IMR-90 (cell line): Measurements from ENCODE around the gene NLRC3. TPM values are rescaled to one million over a fixed set of nuclear protein-coding genes. Genes with fewer than 3 reads are reported as not detected.

Source experiments
- ATAC-seq: fragments of 200-7000 bp; cut with Tn5 transposase; 2 replicates; pipeline ENCODE4 v1.9.1; 2020; ENCODE audit warnings: low read depth, mild to moderate bottlenecking, moderate library complexity
- BruUV-seq: library from RNA; stranded (reverse); fragments of 400-500 nt; replicated peaks from 2 replicates; lab custom pipeline; 2021; lab: Mats Ljungman, UMichigan
- CTCF ChIA-PET: fragments of 300-600 bp; formaldehyde crosslinking; extraction: SDS; loops from one replicate; lab custom pipeline; 2021; ENCODE audit warnings: antibody characterized with exemption; lab: Yijun Ruan, JAX
- POLR2A ChIA-PET: fragments of 300-600 bp; sonication (Branson Sonifier 250); formaldehyde crosslinking; loops from one replicate; lab custom pipeline; 2022; ENCODE audit warnings: antibody characterized with exemption; ENCODE audit not compliant: unreplicated experiment; lab: Charles Lee
- DNase-seq: peaks from one replicate; pipeline ENCODE4 v3.0.0; 2013
- H2AFZ ChIP-seq: replicated peaks from 2 replicates; pipeline ENCODE3; 2013; ENCODE audit warnings: low read length, mild to moderate bottlenecking; ENCODE audit not compliant: poor library complexity
- H2AK5ac ChIP-seq: 2 replicates; pipeline ENCODE4 v1.6.1; 2013; ENCODE audit warnings: low read depth, low read length, inconsistent platforms
- H2AK9ac ChIP-seq: replicated peaks from 2 replicates; pipeline ENCODE3; 2013; ENCODE audit warnings: mild to moderate bottlenecking, low read depth, low read length, moderate library complexity; ENCODE audit not compliant: poor library complexity
- H2BK120ac ChIP-seq: 2 replicates; pipeline ENCODE4 v1.6.1; 2013; ENCODE audit warnings: low read depth, low read length, inconsistent platforms
- H2BK15ac ChIP-seq: 3 replicates; pipeline ENCODE4 v1.6.1; 2013; ENCODE audit warnings: low read depth, low read length, inconsistent platforms
- H2BK20ac ChIP-seq: 2 replicates; pipeline ENCODE4 v1.6.1; 2013; ENCODE audit warnings: low read depth, mild to moderate bottlenecking, inconsistent platforms, low read length, moderate library complexity
- H2BK5ac ChIP-seq: 2 replicates; pipeline ENCODE4 v1.6.1; 2013; ENCODE audit warnings: mild to moderate bottlenecking, low read depth, low read length, inconsistent platforms; ENCODE audit not compliant: poor library complexity, severe bottlenecking
- H3K14ac ChIP-seq: replicated peaks from 2 replicates; pipeline ENCODE4 v1.6.1; 2013; ENCODE audit warnings: low read depth, low read length, inconsistent platforms
- H3K18ac ChIP-seq: 2 replicates; pipeline ENCODE4 v1.6.1; 2013; ENCODE audit warnings: low read depth, low read length, control low read depth
- H3K23ac ChIP-seq: 2 replicates; pipeline ENCODE4 v1.6.1; 2013; ENCODE audit warnings: low read depth, low read length, inconsistent platforms
- H3K27ac ChIP-seq: 2 replicates; pipeline ENCODE4 v1.5.1; 2013; ENCODE audit warnings: mild to moderate bottlenecking, control low read depth, low read length; ENCODE audit not compliant: insufficient read depth
- H3K27me3 ChIP-seq: 2 replicates; pipeline ENCODE4 v1.6.1; 2013; ENCODE audit warnings: low read length; ENCODE audit not compliant: control insufficient read depth, insufficient read depth
- H3K36me3 ChIP-seq: 2 replicates; pipeline ENCODE4 v1.6.1; 2013; ENCODE audit warnings: low read length, mixed read lengths; ENCODE audit not compliant: control insufficient read depth, insufficient read depth
- H3K4ac ChIP-seq: 2 replicates; pipeline ENCODE4 v1.6.1; 2013; ENCODE audit warnings: low read depth, low read length, inconsistent platforms
- H3K4me1 ChIP-seq: 2 replicates; pipeline ENCODE4 v1.6.1; 2013; ENCODE audit warnings: low read length, mixed read lengths; ENCODE audit not compliant: control insufficient read depth, insufficient read depth
- H3K4me2 ChIP-seq: 2 replicates; pipeline ENCODE4 v1.6.1; 2013; ENCODE audit warnings: low read depth, mild to moderate bottlenecking, control low read depth, low read length, moderate library complexity
- H3K4me3 ChIP-seq: 2 replicates; pipeline ENCODE4 v1.5.1; 2013; ENCODE audit warnings: low read depth, mild to moderate bottlenecking, control low read depth, low read length, moderate library complexity; ENCODE audit not compliant: insufficient read depth
- H3K56ac ChIP-seq: 2 replicates; pipeline ENCODE4 v1.6.1; 2013; ENCODE audit warnings: low read length, inconsistent platforms; ENCODE audit not compliant: insufficient read depth; ENCODE audit errors: extremely low read depth
- H3K79me1 ChIP-seq, 2 experiments: 2 replicates each; pipeline ENCODE4 v1.6.1; 2013; ENCODE audit warnings: low read length in 2 of 2, inconsistent platforms in 1 of 2, low read depth in 1 of 2
- H3K9ac ChIP-seq: 2 replicates; pipeline ENCODE4 v1.6.1; 2013; ENCODE audit warnings: low read depth, low read length, control low read depth
- H3K9me1 ChIP-seq: 2 replicates; pipeline ENCODE4 v1.6.1; 2013; ENCODE audit warnings: low read length, inconsistent platforms; ENCODE audit not compliant: insufficient read depth
- H3K9me3 ChIP-seq: 2 replicates; pipeline ENCODE4 v1.6.1; 2013; ENCODE audit warnings: low read length; ENCODE audit not compliant: control insufficient read depth, insufficient read depth
- H4K20me1 ChIP-seq: 2 replicates; pipeline ENCODE4 v1.6.1; 2013; ENCODE audit warnings: low read length, inconsistent platforms; ENCODE audit not compliant: insufficient read depth
- H4K5ac ChIP-seq: 2 replicates; pipeline ENCODE4 v1.6.1; 2013; ENCODE audit warnings: mild to moderate bottlenecking, low read depth, low read length, control low read depth
- H4K8ac ChIP-seq, 2 experiments: 2 replicates each; pipeline ENCODE4 v1.6.1; 2013; ENCODE audit warnings: low read depth in 2 of 2, low read length in 2 of 2, control low read depth in 1 of 2, inconsistent platforms in 1 of 2
- H4K91ac ChIP-seq: 2 replicates; pipeline ENCODE4 v1.6.1; 2013; ENCODE audit warnings: low read depth, low read length, inconsistent platforms; ENCODE audit not compliant: insufficient read depth
- BHLHE40 ChIP-seq: fragments of 150-350 bp; IDR thresholded peaks from 2 replicates; pipeline ENCODE4 v1.6.1; 2016; ENCODE audit warnings: mild to moderate bottlenecking, low read depth, low read length
- CEBPB ChIP-seq: IDR thresholded peaks from 2 replicates; pipeline ENCODE4 v1.6.1; 2012; ENCODE audit warnings: low read depth, low read length, improper control_type of control experiment
- CHD1 ChIP-seq: IDR thresholded peaks from 2 replicates; pipeline ENCODE4 v1.6.1; 2012; ENCODE audit warnings: low read depth, low read length, improper control_type of control experiment
- FOS ChIP-seq: fragments of 150-350 bp; IDR thresholded peaks from 2 replicates; pipeline ENCODE4 v1.6.1; 2016; ENCODE audit warnings: low read depth, low read length
- MAZ ChIP-seq: IDR thresholded peaks from 2 replicates; pipeline ENCODE4 v1.6.1; 2012; ENCODE audit warnings: low read depth, mild to moderate bottlenecking, low read length, improper control_type of control experiment, moderate library complexity, borderline replicate concordance
- MXI1 ChIP-seq: IDR thresholded peaks from 2 replicates; pipeline ENCODE4 v1.6.1; 2012; ENCODE audit warnings: low read depth, mild to moderate bottlenecking, low read length, moderate library complexity, borderline replicate concordance
- NFE2L2 ChIP-seq: fragments of 150-350 bp; IDR thresholded peaks from 2 replicates; pipeline ENCODE4 v1.6.1; 2016; ENCODE audit warnings: low read depth, mild to moderate bottlenecking, low read length
- RAD21 ChIP-seq: IDR thresholded peaks from 2 replicates; pipeline ENCODE4 v1.6.1; 2012; ENCODE audit warnings: low read length, improper control_type of control experiment
- RFX5 ChIP-seq: IDR thresholded peaks from 2 replicates; pipeline ENCODE4 v1.8.0; 2012; ENCODE audit warnings: low read depth, mild to moderate bottlenecking, low read length, moderate library complexity
- SMC3 ChIP-seq: fragments of 150-350 bp; IDR thresholded peaks from 2 replicates; pipeline ENCODE4 v1.6.1; 2016; ENCODE audit warnings: low read depth, mild to moderate bottlenecking, antibody characterized with exemption, low read length, moderate library complexity
- WGBS, 2 experiments: methylation state at CpG; one replicate each; pipeline versions ENCODE4 v1.1.5 to v1.1.7; 2013; ENCODE audit warnings: missing lambda C conversion rate in 2 of 2; ENCODE audit not compliant: insufficient read length in 1 of 2; ENCODE audit errors: extremely low coverage in 2 of 2; 5-methylcytosine and 5-hydroxymethylcytosine counted together
- dilution Hi-C: fragments of 300-500 bp; cut with HindIII; formaldehyde crosslinking; loops from one replicate; pipeline ENCODE4 v1.14.3; 2018; ENCODE audit warnings: low sequenced_read_pairs; ENCODE audit not compliant: unreplicated experiment
- in situ Hi-C: fragments of 300-500 bp; cut with MboI; formaldehyde crosslinking; loops from 3 replicates; pipeline ENCODE4 v1.14.3; 2019; ENCODE audit warnings: low sequenced_read_pairs, inconsistent platforms, mixed read lengths
- intact Hi-C: fragments of 100-400 bp; cut with micrococcal nuclease; formaldehyde crosslinking; loops from 2 replicates; pipeline ENCODE4 v1.10.0; 2022
- polyA plus RNA-seq, 3 experiments: library from polyadenylated mRNA; depleted of rRNA; stranded (reverse); fragments of >200 nt; gene quantifications; 2 replicates each; pipeline ENCODE4 v1.2.3, GENCODE V29; 2012; ENCODE audit warnings: low replicate concordance in 1 of 3
- total RNA-seq: library from RNA; depleted of rRNA; stranded (reverse); fragments of >200 nt; gene quantifications from 2 replicates; pipeline ENCODE4 v1.2.3, GENCODE V29; 2012
- TF ChIP-seq, protein P1 (sequence below): fragments of 150-350 bp; IDR thresholded peaks from 2 replicates; pipeline ENCODE4 v1.6.1; 2017; ENCODE audit warnings: mild to moderate bottlenecking, antibody characterized with exemption, low read length, low read depth
- TF ChIP-seq, protein P2 (sequence below): conservative IDR thresholded peaks from 2 replicates; pipeline ENCODE4 v1.5.1; 2012; ENCODE audit warnings: mild to moderate bottlenecking, low read depth, low read length, improper control_type of control experiment

Gene NLRC3
- total and polyA plus RNA-seq, 2 of the 4 experiments (the other 2 are of a cell fraction): not detected

DNA sequence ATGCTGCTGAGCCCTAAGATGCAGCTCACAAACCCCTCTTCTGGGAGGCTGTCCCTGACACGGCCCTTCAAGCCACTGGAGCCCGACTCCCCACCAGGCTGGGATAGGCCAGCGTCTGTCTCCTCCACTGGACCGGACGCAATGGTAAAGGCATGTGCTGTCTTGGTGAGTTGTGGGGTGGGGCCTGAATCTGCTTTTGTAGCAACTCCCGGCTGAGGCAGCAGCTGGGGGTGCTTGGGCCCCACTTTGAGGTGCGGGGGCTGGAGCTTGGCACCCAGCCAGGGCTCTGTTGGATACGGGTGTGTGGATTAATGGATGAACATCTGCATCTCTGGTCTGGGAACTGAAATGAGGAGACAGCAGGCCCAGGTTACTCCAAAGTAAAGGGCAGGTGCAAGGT lies 3.5 kb upstream of the NLRC3 start:
- Histone ChIP-seq H4K5ac (no peak overlapping the region), H2BK5ac (no peak overlapping the region), H3K18ac (no peak overlapping the region), H3K9me1 (no peaks in the 10 kb centered on the region), H3K9me3 (no peaks in the 10 kb centered on the region), H3K79me1 (no peaks in the 10 kb centered on the region), H3K14ac (no peak overlapping the region), H3K4ac (peak overlapping the region; percentile 10; the same call in 1 of the 2 replicates), H2AK5ac (no peak overlapping the region), H2AFZ (no peak overlapping the region), H3K36me3 (peaks cover 12% of the 10 kb centered on the region), H4K8ac (no peak overlapping the region), H2BK20ac (no peak overlapping the region), H4K20me1 (no peaks in the 10 kb centered on the region), H3K4me2 (no peak overlapping the region), H3K9ac (no peak overlapping the region), H2AK9ac (no peak overlapping the region), H3K27ac (no peak overlapping the region), H3K23ac (no peak overlapping the region), H3K4me3 (no peak overlapping the region), H4K91ac (no peak overlapping the region), H2BK120ac (no peak overlapping the region), H3K4me1 (no peaks in the 10 kb centered on the region; the same call in 1 of the 2 replicates), H2BK15ac (no peak overlapping the region), H3K27me3 (no peaks in the 10 kb centered on the region; the same call in 1 of the 2 replicates), H3K56ac (no peak overlapping the region)
- BruUV-seq: no TSS peak
- intact Hi-C loops (no loop called here), in situ Hi-C loops (no loop called here), dilution Hi-C loops (no loop called here)
- DNase-seq (peak; percentile 20), ATAC-seq (peak; percentile 47; the same call in 1 of the 2 replicates)
- ChIA-PET CTCF (no interaction called here), POLR2A (no interaction called here)
- 57% methylated on average over 2 of the region's 8 CpGs; no CpG with 5 or more reads in 1 of the 2 experiments for WGBS, 2 experiments
- TF ChIP-seq BHLHE40: no peak
- TF ChIP-seq, protein P1, sequence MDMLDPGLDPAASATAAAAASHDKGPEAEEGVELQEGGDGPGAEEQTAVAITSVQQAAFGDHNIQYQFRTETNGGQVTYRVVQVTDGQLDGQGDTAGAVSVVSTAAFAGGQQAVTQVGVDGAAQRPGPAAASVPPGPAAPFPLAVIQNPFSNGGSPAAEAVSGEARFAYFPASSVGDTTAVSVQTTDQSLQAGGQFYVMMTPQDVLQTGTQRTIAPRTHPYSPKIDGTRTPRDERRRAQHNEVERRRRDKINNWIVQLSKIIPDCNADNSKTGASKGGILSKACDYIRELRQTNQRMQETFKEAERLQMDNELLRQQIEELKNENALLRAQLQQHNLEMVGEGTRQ: no peak
- no peak for TF ChIP-seq RFX5
- TF ChIP-seq CEBPB: no peak
- no peak for TF ChIP-seq RAD21
- TF ChIP-seq MXI1: no peak
- no peak for TF ChIP-seq FOS
- TF ChIP-seq CHD1: no peak
- no peak for TF ChIP-seq NFE2L2
- TF ChIP-seq SMC3: no peak
- no peak for TF ChIP-seq MAZ
- TF ChIP-seq, protein P2, sequence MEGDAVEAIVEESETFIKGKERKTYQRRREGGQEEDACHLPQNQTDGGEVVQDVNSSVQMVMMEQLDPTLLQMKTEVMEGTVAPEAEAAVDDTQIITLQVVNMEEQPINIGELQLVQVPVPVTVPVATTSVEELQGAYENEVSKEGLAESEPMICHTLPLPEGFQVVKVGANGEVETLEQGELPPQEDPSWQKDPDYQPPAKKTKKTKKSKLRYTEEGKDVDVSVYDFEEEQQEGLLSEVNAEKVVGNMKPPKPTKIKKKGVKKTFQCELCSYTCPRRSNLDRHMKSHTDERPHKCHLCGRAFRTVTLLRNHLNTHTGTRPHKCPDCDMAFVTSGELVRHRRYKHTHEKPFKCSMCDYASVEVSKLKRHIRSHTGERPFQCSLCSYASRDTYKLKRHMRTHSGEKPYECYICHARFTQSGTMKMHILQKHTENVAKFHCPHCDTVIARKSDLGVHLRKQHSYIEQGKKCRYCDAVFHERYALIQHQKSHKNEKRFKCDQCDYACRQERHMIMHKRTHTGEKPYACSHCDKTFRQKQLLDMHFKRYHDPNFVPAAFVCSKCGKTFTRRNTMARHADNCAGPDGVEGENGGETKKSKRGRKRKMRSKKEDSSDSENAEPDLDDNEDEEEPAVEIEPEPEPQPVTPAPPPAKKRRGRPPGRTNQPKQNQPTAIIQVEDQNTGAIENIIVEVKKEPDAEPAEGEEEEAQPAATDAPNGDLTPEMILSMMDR: no peak
